Upper lobe of left lung (tissue), 6 donors: ENCODE results near the gene C1QTNF9. TPM values are rescaled to one million over a fixed set of nuclear protein-coding genes. Genes with fewer than 3 reads are reported as not detected.
"Not testable (repeated sequence)": the region's sequence is repeated elsewhere in the genome, so short reads cannot be mapped to it uniquely, and the experiment has no call there.

Experiments
- ATAC-seq, 2 donors: fragments of 200-7000 bp; cut with Tn5 transposase; one replicate each; pipeline ENCODE4 v1.9.1; 2022; ENCODE audit warnings: mild to moderate bottlenecking in 2 of 2, moderate library complexity in 2 of 2; ENCODE audit not compliant: low FRiP score in 2 of 2
- DNase-seq, 2 donors: peaks; one replicate each; pipeline ENCODE4 v3.0.0-alpha.2; 2019 to 2020
- H3K27ac ChIP-seq, 4 donors: fragments of 200-600 bp; sonication (generic); one replicate each; pipeline ENCODE4 v1.5.1; 2016 to 2019
- H3K27me3 ChIP-seq, 4 donors: fragments of 200-600 bp; sonication (generic); one replicate each; pipeline ENCODE4 v1.5.1; 2017 to 2019
- H3K36me3 ChIP-seq, 4 donors: fragments of 200-600 bp; sonication (generic); one replicate each; pipeline ENCODE4 v1.5.1; 2016 to 2019
- H3K4me1 ChIP-seq, 4 donors: fragments of 200-600 bp; sonication (generic); one replicate each; pipeline ENCODE4 v1.5.1; 2018 to 2019
- H3K4me3 ChIP-seq, 4 donors: fragments of 200-600 bp; sonication (generic); one replicate each; pipeline ENCODE4 v1.5.1; 2017 to 2019; ENCODE audit warnings: mild to moderate bottlenecking in 2 of 4, moderate library complexity in 1 of 4
- H3K9me3 ChIP-seq, 4 donors: fragments of 200-600 bp; sonication (generic); one replicate each; pipeline ENCODE4 v1.5.1; 2018 to 2019
- CTCF ChIP-seq, 6 experiments: fragments of 450-650 bp in 4 of 6; fragments of 200-600 bp in 2 of 6; sonication (generic) in 2 of 6; IDR thresholded peaks; one replicate each; pipeline ENCODE4 v1.5.1; 2016 to 2019; ENCODE audit warnings: antibody characterized with exemption in 6 of 6
- EP300 ChIP-seq, 4 donors: sonication (generic); formaldehyde crosslinking; IDR thresholded peaks; one replicate each; pipeline ENCODE4 v1.5.1; 2017; ENCODE audit warnings: antibody characterized with exemption in 4 of 4, control low read depth in 2 of 4
- POLR2A ChIP-seq, 4 donors: fragments of 450-650 bp; IDR thresholded peaks; one replicate each; pipeline ENCODE4 v1.5.1; 2016 to 2017; ENCODE audit warnings: antibody characterized with exemption in 4 of 4, mild to moderate bottlenecking in 2 of 4
- POLR2AphosphoS5 ChIP-seq, 2 donors: sonication (generic); formaldehyde crosslinking; IDR thresholded peaks; one replicate each; pipeline ENCODE4 v1.5.1; 2017; ENCODE audit warnings: antibody characterized with exemption in 2 of 2
- WGBS, 2 donors: methylation state at CpG; one replicate each; pipeline ENCODE4 v1.1.5; 2017 to 2018; 5-methylcytosine and 5-hydroxymethylcytosine counted together
- total RNA-seq, 6 donors: library from RNA; depleted of rRNA in 4 of 6; stranded (reverse); fragments of >200 nt in 4 of 6; gene quantifications; one replicate each; pipeline versions ENCODE4 v1.1.0 to v1.2.1, GENCODE V29; 2016 to 2021
- donor health status: DM: no; HTN: no; CAD: no; lungs with moderate emphysema.
- donor health status: DM: no; HTN: yes; CAD: no; lungs with severe emphysema.

C1QTNF9 gene
- total RNA-seq, 6 donors from 2014 or later, result 0.30 to 0.39 TPM; not detected in 4

GRCh38 chr13:24361113-24361512, 51.7 kb downstream of the C1QTNF9 start:
- no peak for ATAC-seq
- DNase-seq, result no peak
- no peak for TF ChIP-seq CTCF (IDR thresholded peaks at IDR 0.05)
- TF ChIP-seq POLR2A (IDR thresholded peaks at IDR 0.05), result no peak
- TF ChIP-seq EP300 (IDR thresholded peaks at IDR 0.05), result no peak
- no peak for TF ChIP-seq POLR2AphosphoS5 (IDR thresholded peaks at IDR 0.05)
- Histone ChIP-seq H3K9me3 (no peaks in the 10 kb centered on the region), H3K27ac (no peak overlapping the region), H3K36me3 (no peaks in the 10 kb centered on the region), H3K4me1 (no peaks in the 10 kb centered on the region), H3K27me3 (no peaks in the 10 kb centered on the region), H3K4me3 (no peak overlapping the region)
- 94 to 100% methylated on average over 1 to 2 of the region's 2 CpGs for WGBS, 2 donors

- TF ChIP-seq CTCF (IDR thresholded peaks at IDR 0.05) (no peak), EP300 (IDR thresholded peaks at IDR 0.05) (no peak)
- WGBS, 2 donors, result 93% methylated on average over 7 of the region's 8 CpGs; no CpG with 5 or more reads in 1 of the 2 donors
- ATAC-seq (no peak), DNase-seq (peak in 1 of 2 donors; percentile 53)
- Histone ChIP-seq H3K36me3 (no peaks in the 10 kb centered on the region), H3K27ac (no peak overlapping the region), H3K4me3 (no peak overlapping the region), H3K4me1 (no peaks in the 10 kb centered on the region), H3K9me3 (no peaks in the 10 kb centered on the region), H3K27me3 (no peaks in the 10 kb centered on the region)
Observed at GRCh38 chr13:24361852-24362366, 52.5 kb downstream of the C1QTNF9 start.

GRCh38 chr13:24362435-24362952, 53.1 kb downstream of the C1QTNF9 start:
- TF ChIP-seq POLR2AphosphoS5 (IDR thresholded peaks at IDR 0.05) (no peak), POLR2A (IDR thresholded peaks at IDR 0.05) (no peak), CTCF (IDR thresholded peaks at IDR 0.05) (no peak), EP300 (IDR thresholded peaks at IDR 0.05) (no peak)
- Histone ChIP-seq H3K36me3 (no peaks in the 10 kb centered on the region), H3K4me1 (no peaks in the 10 kb centered on the region), H3K4me3 (no peak overlapping the region), H3K9me3 (no peaks in the 10 kb centered on the region), H3K27me3 (no peaks in the 10 kb centered on the region), H3K27ac (no peak overlapping the region)
- ATAC-seq (no peak), DNase-seq (peak in 1 of 2 donors; percentile 63)
- WGBS, 2 donors, result 66 to 75% methylated on average over 3 to 9 of the region's 9 CpGs

GRCh38 chr13:24365191-24365590, 55.8 kb downstream of the C1QTNF9 start:
- DNase-seq (no peak), ATAC-seq (no peak)
- Histone ChIP-seq H3K27ac (no peak overlapping the region), H3K4me1 (no peaks in the 10 kb centered on the region), H3K36me3 (no peaks in the 10 kb centered on the region), H3K27me3 (no peaks in the 10 kb centered on the region), H3K9me3 (no peaks in the 10 kb centered on the region), H3K4me3 (no peak overlapping the region)
- TF ChIP-seq CTCF (IDR thresholded peaks at IDR 0.05) (no peak), POLR2AphosphoS5 (IDR thresholded peaks at IDR 0.05) (no peak), POLR2A (IDR thresholded peaks at IDR 0.05) (no peak), EP300 (IDR thresholded peaks at IDR 0.05) (no peak)
- WGBS, 2 donors, result 89 to 93% methylated on average over 7 to 9 of the region's 9 CpGs

DNA sequence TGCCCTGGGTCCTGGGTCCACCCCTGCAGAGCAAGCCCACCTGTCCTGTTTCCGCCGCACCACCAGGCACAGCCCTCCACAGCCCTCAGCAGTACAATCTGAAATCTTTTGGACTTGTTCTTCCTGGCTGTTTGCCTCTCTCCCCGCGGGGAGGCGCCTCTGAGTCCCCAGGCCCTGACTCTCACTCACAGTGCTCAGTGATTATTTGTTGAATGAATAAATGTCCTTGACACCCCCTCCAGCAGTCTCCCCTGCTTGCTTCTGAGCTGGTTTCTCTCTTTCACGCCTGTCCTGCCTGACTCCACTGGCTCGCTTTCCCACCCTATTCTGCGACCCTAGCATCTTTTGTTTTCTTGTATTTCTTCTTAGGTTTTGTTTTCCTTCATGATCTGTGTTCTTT, 56.9 kb downstream of the C1QTNF9 start:
- H3K36me3 ChIP-seq, DNase-seq, ATAC-seq, H3K9me3 ChIP-seq, H3K4me1 ChIP-seq, H3K4me3 ChIP-seq, H3K27me3 ChIP-seq, H3K27ac ChIP-seq: not testable (repeated sequence)
- WGBS, 2 donors, result 92 to 94% methylated on average over 6 of the region's 8 CpGs

DNA sequence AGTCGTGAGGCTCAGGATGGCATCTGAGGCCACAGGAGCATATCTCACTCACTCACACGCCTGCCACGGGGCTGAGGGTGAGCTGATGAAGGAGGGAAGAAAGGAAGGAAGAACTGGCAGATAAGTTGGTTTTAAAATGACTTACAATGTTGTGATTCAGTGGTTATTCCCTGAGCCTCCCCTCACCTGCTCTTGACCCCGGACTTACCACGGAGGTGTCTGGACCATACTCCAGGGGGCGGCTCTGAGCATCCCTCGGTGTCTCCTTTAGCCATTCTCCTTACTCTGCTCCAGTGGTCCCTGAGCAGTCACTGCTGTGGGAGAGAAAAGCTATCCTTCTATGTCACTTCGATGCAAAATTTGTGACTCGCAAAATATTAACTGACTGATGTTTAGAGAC, 61.9 kb downstream of the C1QTNF9 start:
- 82 to 84% methylated on average over 9 of the region's 9 CpGs for WGBS, 2 donors
- not testable (repeated sequence) for ATAC-seq, H3K27me3 ChIP-seq, H3K4me3 ChIP-seq, DNase-seq, H3K9me3 ChIP-seq, H3K36me3 ChIP-seq, H3K27ac ChIP-seq, H3K4me1 ChIP-seq
